Measurements from ENCODE around the gene CDKN1B. TPM values are rescaled to one million over a fixed set of nuclear protein-coding genes. Genes with fewer than 3 reads are reported as not detected.

Gene CDKN1B
- polyA plus RNA-seq, 2 donors: 17.5 to 26.2 TPM

DNA sequence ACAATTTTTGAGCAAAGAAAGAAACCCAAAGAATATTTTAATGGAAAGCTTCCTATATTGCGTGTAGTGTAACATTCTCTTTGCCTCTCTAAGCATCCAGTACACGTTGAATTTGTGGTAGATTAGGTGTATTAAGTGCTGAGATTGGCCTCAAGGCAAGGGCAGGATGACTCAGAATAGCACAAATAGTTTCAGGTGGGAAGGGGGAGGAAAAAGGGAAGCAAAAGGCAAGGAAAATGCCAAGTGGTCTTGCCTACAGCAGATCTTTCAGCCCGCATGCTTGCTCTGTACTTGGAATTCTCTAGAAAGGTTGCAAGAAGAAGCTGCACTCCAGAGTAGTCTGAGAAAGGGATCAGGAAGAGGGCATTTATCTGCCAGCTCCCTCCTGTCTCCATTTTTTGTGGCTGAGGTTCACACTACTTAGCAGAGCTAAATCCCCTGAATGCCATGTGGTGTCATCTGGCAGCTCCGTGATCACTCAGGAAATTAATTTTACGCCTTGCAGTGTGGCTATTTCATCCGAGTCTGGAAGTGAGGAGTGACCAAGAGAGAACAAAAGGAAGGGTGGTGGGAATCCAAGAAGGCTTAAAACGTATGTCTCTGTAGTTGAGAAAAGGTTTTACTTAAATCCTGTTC, 28.5 kb downstream of the CDKN1B start:
- Histone ChIP-seq H3K9me3 (ENCODE audit: control insufficient read depth in 2 of 2, insufficient read depth in 1 of 2, low read depth in 1 of 2, low read length in 1 of 2) (no peaks in the 10 kb centered on the region), H3K27ac (ENCODE audit: low read depth in 2 of 2, low read length in 1 of 2) (no peak overlapping the region), H3K27me3 (ENCODE audit: control insufficient read depth in 1 of 2, insufficient read depth in 2 of 2, low read length in 2 of 2) (no peaks in the 10 kb centered on the region), H3K4me1 (ENCODE audit: control insufficient read depth in 2 of 2, insufficient read depth in 2 of 2, low read length in 1 of 2) (peaks cover 0 to 2% of the 10 kb centered on the region in 2 donors), H3K4me3 (ENCODE audit: low read depth in 1 of 2, low read length in 2 of 2) (no peak overlapping the region), H3K36me3 (ENCODE audit: control insufficient read depth in 2 of 2, insufficient read depth in 2 of 2, low read length in 1 of 2) (no peaks in the 10 kb centered on the region)
- 67 to 70% methylated on average over 7 of the region's 7 CpGs for WGBS, 2 donors

GRCh38 chr12:12747278-12747677, 30.1 kb downstream of the CDKN1B start:
- H3K4me3 ChIP-seq (ENCODE audit: low read depth in 1 of 2, low read length in 2 of 2): no peak overlapping the region
- WGBS, 2 donors: 69 to 72% methylated on average over 3 of the region's 3 CpGs

DNA sequence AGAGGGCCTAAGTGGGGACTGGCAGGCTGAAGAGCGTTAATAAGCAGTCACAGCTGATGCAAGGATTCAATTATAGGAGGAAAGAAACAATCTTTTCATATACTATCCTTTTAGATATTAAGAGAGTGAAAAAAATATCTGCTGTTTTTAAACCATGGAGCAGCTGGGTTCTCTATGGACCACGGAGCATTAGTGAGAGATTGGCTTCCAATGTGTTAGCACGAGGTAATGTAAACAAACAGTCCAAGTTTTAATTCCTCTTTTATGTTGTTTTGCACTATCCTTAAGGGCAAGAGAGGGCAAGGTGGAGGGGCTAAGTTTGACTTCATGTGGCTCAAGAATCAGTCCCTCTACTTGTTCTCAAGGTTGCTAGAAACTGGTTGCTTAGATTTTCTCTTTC, 30.9 kb downstream of the CDKN1B start:
- Histone ChIP-seq H3K27ac (ENCODE audit: low read depth in 2 of 2, low read length in 1 of 2) (no peak overlapping the region), H3K27me3 (ENCODE audit: control insufficient read depth in 1 of 2, insufficient read depth in 2 of 2, low read length in 2 of 2) (no peaks in the 10 kb centered on the region), H3K36me3 (ENCODE audit: control insufficient read depth in 2 of 2, insufficient read depth in 2 of 2, low read length in 1 of 2) (no peaks in the 10 kb centered on the region), H3K9me3 (ENCODE audit: control insufficient read depth in 2 of 2, insufficient read depth in 1 of 2, low read depth in 1 of 2, low read length in 1 of 2) (no peaks in the 10 kb centered on the region), H3K4me1 (ENCODE audit: control insufficient read depth in 2 of 2, insufficient read depth in 2 of 2, low read length in 1 of 2) (peaks cover 0 to 2% of the 10 kb centered on the region in 2 donors), H3K4me3 (ENCODE audit: low read depth in 1 of 2, low read length in 2 of 2) (no peak overlapping the region)
- 50 to 55% methylated on average over 3 of the region's 3 CpGs for WGBS, 2 donors

More at GRCh38 chr12:12747278-12747677, 30.1 kb downstream of the CDKN1B start:
- Histone ChIP-seq H3K27me3 (ENCODE audit: control insufficient read depth in 1 of 2, insufficient read depth in 2 of 2, low read length in 2 of 2) (no peaks in the 10 kb centered on the region), H3K36me3 (ENCODE audit: control insufficient read depth in 2 of 2, insufficient read depth in 2 of 2, low read length in 1 of 2) (no peaks in the 10 kb centered on the region), H3K4me1 (ENCODE audit: control insufficient read depth in 2 of 2, insufficient read depth in 2 of 2, low read length in 1 of 2) (peaks cover 0 to 2% of the 10 kb centered on the region in 2 donors), H3K9me3 (ENCODE audit: control insufficient read depth in 2 of 2, insufficient read depth in 1 of 2, low read depth in 1 of 2, low read length in 1 of 2) (no peaks in the 10 kb centered on the region), H3K27ac (ENCODE audit: low read depth in 2 of 2, low read length in 1 of 2) (no peak overlapping the region)

GRCh38 chr12:12749433-12749832, 32.3 kb downstream of the CDKN1B start:
- Histone ChIP-seq H3K36me3 (ENCODE audit: control insufficient read depth in 2 of 2, insufficient read depth in 2 of 2, low read length in 1 of 2) (no peaks in the 10 kb centered on the region), H3K27me3 (ENCODE audit: control insufficient read depth in 1 of 2, insufficient read depth in 2 of 2, low read length in 2 of 2) (no peaks in the 10 kb centered on the region), H3K4me3 (ENCODE audit: low read depth in 1 of 2, low read length in 2 of 2) (peak overlapping the region; percentile 20 to 49), H3K4me1 (ENCODE audit: control insufficient read depth in 2 of 2, insufficient read depth in 2 of 2, low read length in 1 of 2) (peaks cover 0 to 2% of the 10 kb centered on the region in 2 donors), H3K9me3 (ENCODE audit: control insufficient read depth in 2 of 2, insufficient read depth in 1 of 2, low read depth in 1 of 2, low read length in 1 of 2) (no peaks in the 10 kb centered on the region), H3K27ac (ENCODE audit: low read depth in 2 of 2, low read length in 1 of 2) (no peak overlapping the region)
- WGBS, 2 donors: 52 to 68% methylated on average over 7 of the region's 7 CpGs

DNA sequence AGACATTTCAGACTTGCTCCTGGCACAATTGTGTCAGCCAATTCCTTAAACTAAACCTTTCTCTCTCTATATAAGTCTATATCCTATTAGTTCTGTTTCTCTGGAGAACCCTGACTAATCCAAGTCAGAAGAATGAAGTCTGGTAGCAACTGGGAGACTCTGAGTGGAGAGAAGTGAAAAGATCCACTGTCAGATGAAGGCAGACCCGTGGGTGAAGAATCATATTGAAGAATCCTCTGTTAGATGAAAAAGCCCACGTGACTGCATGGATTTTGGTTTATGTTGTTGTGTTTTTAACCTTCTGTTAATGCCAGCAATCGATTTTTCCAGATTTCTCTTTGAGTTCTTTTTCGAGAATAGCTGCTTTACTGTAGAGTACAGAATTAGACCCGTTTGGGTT, 38.8 kb downstream of the CDKN1B start:
- 78 to 83% methylated on average over 5 of the region's 5 CpGs for WGBS, 2 donors
- H3K36me3 ChIP-seq (ENCODE audit: control insufficient read depth in 2 of 2, insufficient read depth in 2 of 2, low read length in 1 of 2): no peaks in the 10 kb centered on the region
- H3K9me3 ChIP-seq (ENCODE audit: control insufficient read depth in 2 of 2, insufficient read depth in 1 of 2, low read depth in 1 of 2, low read length in 1 of 2): no peaks in the 10 kb centered on the region
- no peak overlapping the region for H3K4me3 ChIP-seq (ENCODE audit: low read depth in 1 of 2, low read length in 2 of 2)
- H3K27me3 ChIP-seq (ENCODE audit: control insufficient read depth in 1 of 2, insufficient read depth in 2 of 2, low read length in 2 of 2): no peaks in the 10 kb centered on the region
- no peak overlapping the region for H3K27ac ChIP-seq (ENCODE audit: low read depth in 2 of 2, low read length in 1 of 2)
- H3K4me1 ChIP-seq (ENCODE audit: control insufficient read depth in 2 of 2, insufficient read depth in 2 of 2, low read length in 1 of 2): no peaks in the 10 kb centered on the region

GRCh38 chr12:12757121-12757520, 40.0 kb downstream of the CDKN1B start:
- Histone ChIP-seq H3K4me1 (ENCODE audit: control insufficient read depth in 2 of 2, insufficient read depth in 2 of 2, low read length in 1 of 2) (no peaks in the 10 kb centered on the region), H3K27ac (ENCODE audit: low read depth in 2 of 2, low read length in 1 of 2) (no peak overlapping the region), H3K4me3 (ENCODE audit: low read depth in 1 of 2, low read length in 2 of 2) (no peak overlapping the region), H3K36me3 (ENCODE audit: control insufficient read depth in 2 of 2, insufficient read depth in 2 of 2, low read length in 1 of 2) (no peaks in the 10 kb centered on the region), H3K9me3 (ENCODE audit: control insufficient read depth in 2 of 2, insufficient read depth in 1 of 2, low read depth in 1 of 2, low read length in 1 of 2) (no peaks in the 10 kb centered on the region), H3K27me3 (ENCODE audit: control insufficient read depth in 1 of 2, insufficient read depth in 2 of 2, low read length in 2 of 2) (no peaks in the 10 kb centered on the region)
- 86 to 88% methylated on average over 2 of the region's 2 CpGs for WGBS, 2 donors

- no peak overlapping the region for H3K27ac ChIP-seq (ENCODE audit: low read depth in 2 of 2, low read length in 1 of 2)
- H3K4me1 ChIP-seq (ENCODE audit: control insufficient read depth in 2 of 2, insufficient read depth in 2 of 2, low read length in 1 of 2): no peaks in the 10 kb centered on the region
- no peak overlapping the region for H3K4me3 ChIP-seq (ENCODE audit: low read depth in 1 of 2, low read length in 2 of 2)
- 95 to 97% methylated on average over 7 of the region's 7 CpGs for WGBS, 2 donors
- no peaks in the 10 kb centered on the region for H3K9me3 ChIP-seq (ENCODE audit: control insufficient read depth in 2 of 2, insufficient read depth in 1 of 2, low read depth in 1 of 2, low read length in 1 of 2)
- no peaks in the 10 kb centered on the region for H3K27me3 ChIP-seq (ENCODE audit: control insufficient read depth in 1 of 2, insufficient read depth in 2 of 2, low read length in 2 of 2)
- H3K36me3 ChIP-seq (ENCODE audit: control insufficient read depth in 2 of 2, insufficient read depth in 2 of 2, low read length in 1 of 2): no peaks in the 10 kb centered on the region
Measured at GRCh38 chr12:12759234-12759915, 42.2 kb downstream of the CDKN1B start.

GRCh38 chr12:12764824-12765223, 47.7 kb downstream of the CDKN1B start:
- no peak overlapping the region for H3K27ac ChIP-seq (ENCODE audit: low read depth in 2 of 2, low read length in 1 of 2)
- no peaks in the 10 kb centered on the region for H3K27me3 ChIP-seq (ENCODE audit: control insufficient read depth in 1 of 2, insufficient read depth in 2 of 2, low read length in 2 of 2)
- H3K36me3 ChIP-seq (ENCODE audit: control insufficient read depth in 2 of 2, insufficient read depth in 2 of 2, low read length in 1 of 2): no peaks in the 10 kb centered on the region
- no peak overlapping the region for H3K4me3 ChIP-seq (ENCODE audit: low read depth in 1 of 2, low read length in 2 of 2)
- H3K9me3 ChIP-seq (ENCODE audit: control insufficient read depth in 2 of 2, insufficient read depth in 1 of 2, low read depth in 1 of 2, low read length in 1 of 2): no peaks in the 10 kb centered on the region
- H3K4me1 ChIP-seq (ENCODE audit: control insufficient read depth in 2 of 2, insufficient read depth in 2 of 2, low read length in 1 of 2): no peaks in the 10 kb centered on the region

DNA sequence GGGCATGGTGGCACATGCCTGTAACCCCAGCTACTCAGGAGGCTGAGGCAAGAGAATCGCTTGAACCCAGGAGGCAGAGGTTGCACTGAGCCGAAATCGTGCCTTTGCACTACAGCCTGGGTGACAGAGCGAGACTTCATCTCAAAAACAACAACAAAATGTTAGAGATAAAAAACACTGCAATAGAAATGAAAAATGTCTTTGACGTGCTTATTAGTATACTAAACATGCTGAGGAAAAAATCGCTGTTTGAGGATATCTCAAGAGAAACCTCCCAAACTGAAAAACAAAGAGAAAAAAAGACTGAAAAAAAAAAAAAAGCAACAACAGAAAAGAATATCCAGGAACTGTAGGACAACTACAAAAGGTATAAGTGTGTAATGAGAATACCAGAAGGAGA, 53.1 kb downstream of the CDKN1B start:
- Histone ChIP-seq H3K27me3 (ENCODE audit: control insufficient read depth in 1 of 2, insufficient read depth in 2 of 2, low read length in 2 of 2) (no peaks in the 10 kb centered on the region), H3K9me3 (ENCODE audit: control insufficient read depth in 2 of 2, insufficient read depth in 1 of 2, low read depth in 1 of 2, low read length in 1 of 2) (no peaks in the 10 kb centered on the region), H3K36me3 (ENCODE audit: control insufficient read depth in 2 of 2, insufficient read depth in 2 of 2, low read length in 1 of 2) (no peaks in the 10 kb centered on the region), H3K4me3 (ENCODE audit: low read depth in 1 of 2, low read length in 2 of 2) (no peak overlapping the region), H3K27ac (ENCODE audit: low read depth in 2 of 2, low read length in 1 of 2) (no peak overlapping the region), H3K4me1 (ENCODE audit: control insufficient read depth in 2 of 2, insufficient read depth in 2 of 2, low read length in 1 of 2) (no peaks in the 10 kb centered on the region)
- 92 to 98% methylated on average over 6 of the region's 6 CpGs for WGBS, 2 donors

Measured in esophagus (tissue), 2 donors.